HG02870 (cell line): ENCODE data around the gene DIP2B.
"Not testable (repeated sequence)": the region's sequence is repeated elsewhere in the genome, so short reads cannot be mapped to it uniquely, and the experiment has no call there.

Experiments used
- ATAC-seq: cut with Tn5 transposase; IDR thresholded peaks from one replicate; pipeline ENCODE4 v1.9.1; 2021; ENCODE audit warnings: mild to moderate bottlenecking, moderate library complexity; ENCODE audit not compliant: unreplicated experiment

Gene DIP2B

DNA sequence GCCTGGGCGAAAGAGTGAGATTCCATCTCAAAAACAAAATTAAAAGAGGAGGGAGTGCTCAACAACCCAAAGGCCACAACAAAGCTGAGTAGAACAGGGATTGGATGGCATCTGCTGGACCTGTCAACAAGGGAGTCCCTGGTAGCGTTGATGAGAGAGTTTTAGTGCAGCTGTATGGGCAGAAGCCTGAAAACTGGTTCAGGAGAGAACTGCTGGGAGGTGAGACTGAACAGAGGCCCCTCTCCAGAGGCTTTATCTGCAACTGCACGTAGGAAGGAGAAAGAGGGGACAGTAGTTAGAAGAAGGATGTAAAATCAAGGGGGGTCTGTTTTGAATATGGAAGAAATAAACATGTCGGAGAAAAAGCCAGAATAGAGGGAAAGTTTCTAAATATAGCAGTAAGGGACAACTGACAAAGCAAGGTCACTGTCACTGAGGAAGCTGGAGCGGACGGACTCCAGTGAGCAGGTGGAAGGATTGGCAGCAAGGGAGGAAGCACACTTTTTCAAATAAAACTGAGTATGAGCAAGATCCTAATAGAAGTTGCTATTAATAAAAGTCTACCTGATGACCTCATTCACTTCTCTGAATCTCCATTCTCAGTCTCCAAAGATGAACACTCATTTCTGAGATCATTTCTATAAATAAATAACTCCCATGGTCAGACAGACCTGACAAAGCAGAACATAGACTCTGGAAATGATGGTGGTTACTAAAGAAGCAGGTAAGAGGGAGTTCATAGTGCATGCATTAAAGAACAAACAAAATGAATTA, 247.3 kb downstream of the DIP2B start:
- no peak for ATAC-seq

DNA sequence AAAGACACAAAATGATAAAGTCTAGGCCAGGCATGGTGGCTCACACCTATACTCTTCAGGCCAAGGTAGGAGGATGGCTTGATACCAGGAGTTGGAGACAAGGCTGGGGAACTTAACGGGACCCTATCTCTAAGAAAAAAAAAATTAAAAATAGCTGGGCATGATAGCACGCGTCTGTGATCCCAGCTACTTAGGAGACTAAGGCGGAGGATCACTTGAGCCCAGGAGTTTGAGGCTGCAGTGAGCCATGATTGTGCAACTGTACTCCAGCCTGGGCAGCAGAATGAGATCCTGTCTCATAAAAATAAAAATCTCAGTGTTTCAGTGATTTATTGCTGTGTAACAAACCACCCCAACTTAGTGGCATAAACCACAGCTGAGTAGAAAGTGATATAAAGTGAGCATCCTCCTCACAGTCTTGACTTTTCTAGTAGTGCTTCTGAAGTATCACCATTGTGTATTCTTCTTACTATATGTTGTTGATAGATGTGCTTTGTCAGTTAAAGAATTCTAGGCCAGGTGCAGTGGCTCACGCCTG, 248.5 kb downstream of the DIP2B start:
- no peak for ATAC-seq

DNA sequence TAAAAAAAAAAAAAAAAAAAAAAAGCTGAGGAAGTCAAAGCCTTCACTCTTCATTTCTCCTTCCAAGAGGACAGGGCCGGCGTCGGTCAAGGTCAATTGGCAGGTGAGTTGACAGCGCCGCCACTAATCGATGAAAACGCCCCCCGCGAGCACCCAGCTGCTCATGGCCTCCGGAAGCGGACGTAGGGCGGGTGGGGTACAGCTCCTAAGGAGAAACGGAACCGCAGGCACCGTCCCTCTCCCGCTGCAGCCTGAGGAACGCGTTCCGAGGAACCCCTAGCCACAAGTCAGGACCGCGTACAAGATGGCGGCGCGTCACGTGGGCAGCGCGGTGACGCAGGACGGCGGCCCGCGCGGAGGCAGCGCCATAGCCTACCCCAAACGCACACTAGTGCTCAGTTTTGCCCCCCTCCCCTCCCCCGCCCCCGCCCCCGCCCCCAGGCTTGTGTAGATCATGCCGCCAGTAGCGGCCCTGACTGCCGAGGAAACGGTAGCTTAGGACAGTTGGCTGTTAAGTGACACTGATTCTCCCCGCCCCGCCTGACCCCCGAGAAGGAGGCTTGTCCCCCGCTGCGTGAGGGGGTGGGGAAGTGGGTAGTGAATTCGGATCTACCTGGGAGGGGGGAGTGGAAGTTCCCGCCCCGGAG, 259.0 kb downstream of the DIP2B start, which contains the start of gene ATF1:
TSS of gene ATF1 (plus strand) at position 463 of the 647 bp plus-strand sequence. CDS start 16,045 bp downstream, outside the sequence.
- peak; percentile 67 for ATAC-seq

DNA sequence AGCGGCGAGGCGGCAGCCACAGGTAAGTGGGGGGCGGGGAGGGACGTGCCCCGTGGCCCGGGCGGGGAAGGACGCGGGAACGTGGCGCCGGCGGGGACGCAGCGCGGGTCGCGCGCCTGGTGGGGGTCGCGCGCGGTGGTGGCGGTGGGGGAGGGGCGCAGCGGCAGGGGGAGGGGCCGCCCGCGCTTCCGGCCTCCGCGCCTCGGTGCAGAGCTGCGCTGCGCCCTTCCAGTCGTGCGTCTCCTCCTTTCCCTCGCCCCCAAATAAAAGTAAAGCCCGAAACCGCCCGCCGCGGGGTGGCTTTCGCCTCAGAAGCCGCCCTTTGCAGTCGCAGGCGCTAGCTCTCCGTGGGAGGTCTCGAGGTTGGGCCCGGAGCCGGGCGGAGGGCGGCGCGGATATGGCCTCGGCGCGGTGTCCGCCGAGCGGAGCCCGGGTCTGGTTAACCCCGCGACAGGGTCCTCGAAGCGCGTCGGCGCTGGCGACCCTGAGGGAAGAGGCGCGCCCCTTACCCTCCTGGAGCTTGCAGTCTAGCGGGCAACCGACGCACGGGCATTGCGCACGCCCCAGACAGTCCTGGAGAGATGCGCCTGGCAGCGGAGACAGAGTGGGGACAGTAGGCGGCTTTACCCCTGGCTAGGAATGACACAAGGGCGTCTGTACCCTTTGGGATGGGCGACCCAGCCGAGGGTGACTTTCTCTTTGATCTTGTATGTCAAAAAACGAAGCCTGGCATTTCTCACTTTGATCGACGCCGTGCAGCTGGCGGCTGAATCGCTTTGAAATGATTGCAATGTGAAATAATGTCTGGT, 259.7 kb downstream of the DIP2B start:
- ATAC-seq, result peak; percentile 33

DNA sequence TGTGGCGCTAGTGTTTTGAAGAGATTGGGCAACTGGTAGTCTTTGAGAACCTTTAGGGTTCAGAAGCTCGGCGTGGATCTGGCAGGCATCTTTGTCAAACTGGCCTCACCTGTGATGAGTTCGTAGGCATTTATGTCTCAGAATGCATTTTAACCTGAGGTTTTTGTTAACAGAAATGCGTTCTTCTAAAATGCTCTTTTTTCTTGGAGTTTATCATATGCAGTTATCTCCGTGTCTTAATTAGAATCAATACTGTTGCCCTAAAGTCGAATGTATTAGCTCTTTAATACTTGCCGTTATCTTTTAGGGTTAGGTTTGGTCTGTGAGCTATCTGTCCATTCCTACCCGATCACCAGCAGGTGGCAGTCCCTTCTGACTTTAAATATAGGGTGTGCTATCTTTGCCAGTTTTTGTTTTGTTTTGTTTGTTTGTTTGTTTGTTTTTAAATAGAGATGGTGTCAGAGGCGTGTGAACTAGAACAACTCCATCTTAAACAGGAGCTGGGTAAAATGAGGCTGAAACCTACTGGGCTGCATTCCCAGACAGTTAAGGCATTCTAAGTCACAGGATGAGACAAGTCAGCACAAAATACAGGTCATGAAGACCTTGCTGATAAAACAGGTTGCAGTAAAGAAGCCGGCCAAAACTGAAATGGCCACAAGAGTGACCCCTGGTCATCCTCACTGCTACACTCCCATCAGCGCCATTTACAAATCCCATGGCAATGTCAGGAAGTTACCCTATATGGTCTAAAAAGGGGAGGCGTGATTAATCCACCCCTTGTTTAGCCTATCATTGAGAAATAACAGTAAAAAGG, 260.5 kb downstream of the DIP2B start:
- peak; percentile 12 for ATAC-seq

DNA sequence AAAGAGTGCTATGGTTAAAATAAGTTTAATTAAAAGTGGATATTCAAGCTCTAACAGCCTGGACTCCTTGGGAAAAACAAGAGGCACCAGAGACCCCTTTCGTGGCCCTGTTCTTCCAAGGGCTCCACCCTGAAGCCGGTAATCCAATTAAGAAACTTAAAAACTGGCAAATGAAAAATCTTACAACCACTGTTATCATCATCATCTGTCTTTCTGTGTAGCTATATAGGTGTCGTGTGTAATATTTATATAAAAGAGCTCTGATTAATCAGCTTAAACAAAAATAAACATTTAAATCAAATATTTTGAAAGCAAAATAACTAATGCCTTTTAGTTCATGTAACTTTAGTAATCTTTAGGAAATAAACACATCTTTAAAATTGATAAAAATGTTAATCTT, 263.6 kb downstream of the DIP2B start:
- no peak for ATAC-seq

DNA sequence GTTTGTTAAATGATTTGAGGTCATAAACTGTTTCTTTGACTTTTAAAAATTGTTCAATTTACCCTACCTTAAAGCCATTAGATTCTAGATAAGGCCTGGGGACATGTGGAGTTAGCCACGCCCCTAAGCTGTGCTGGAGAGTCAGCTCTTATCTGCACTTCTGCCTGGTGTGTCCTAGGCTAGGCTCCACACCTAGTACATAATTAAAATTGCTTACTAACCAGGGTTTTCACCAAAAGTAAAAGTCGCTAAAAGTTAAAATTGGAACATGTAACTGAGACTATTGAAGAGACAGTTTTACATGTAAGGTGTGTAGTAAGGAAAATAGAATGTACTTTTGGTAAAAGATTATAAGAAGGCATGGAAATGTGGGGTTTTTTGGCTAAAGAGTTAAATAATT, 264.0 kb downstream of the DIP2B start:
- ATAC-seq, result not testable (repeated sequence)

DNA sequence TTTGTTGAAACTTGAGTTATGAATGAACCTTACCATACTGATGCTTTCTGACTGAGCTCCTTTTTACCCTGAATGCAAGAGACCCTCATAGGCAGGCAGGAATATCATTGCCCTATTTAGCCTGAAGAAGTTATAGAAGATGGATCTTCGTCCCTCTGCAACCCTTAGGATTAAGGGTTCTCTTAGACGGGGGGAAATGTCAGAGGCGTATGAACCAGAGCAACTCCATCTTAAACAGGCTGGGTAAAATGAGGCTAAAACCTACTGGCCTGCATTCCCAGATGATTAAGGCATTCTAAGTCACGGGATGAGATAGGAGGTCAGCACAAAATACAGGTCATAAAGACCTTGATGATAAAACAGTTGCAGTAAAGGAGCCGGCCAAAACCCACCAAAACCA, 266.6 kb downstream of the DIP2B start:
- no peak for ATAC-seq

DNA sequence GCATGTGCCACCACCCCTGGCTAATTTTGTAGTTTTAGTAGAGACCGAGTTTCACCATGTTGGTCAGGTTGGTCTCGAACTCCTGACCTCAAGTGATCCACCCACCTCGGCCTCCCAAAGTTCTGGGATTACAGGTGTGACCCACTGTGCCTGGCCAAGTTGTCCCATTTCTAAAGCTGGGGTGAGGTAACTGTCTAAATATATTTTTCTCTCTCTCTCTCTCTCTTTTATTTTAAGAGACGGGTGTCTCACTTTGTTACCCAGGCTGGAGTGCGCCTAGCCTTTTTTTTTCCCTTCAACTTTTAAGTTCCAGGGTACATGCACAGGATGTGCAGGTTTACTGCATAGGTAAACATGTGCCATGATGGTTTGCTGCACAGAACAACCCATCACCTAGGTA, 267.7 kb downstream of the DIP2B start:
- ATAC-seq, result no peak

DNA sequence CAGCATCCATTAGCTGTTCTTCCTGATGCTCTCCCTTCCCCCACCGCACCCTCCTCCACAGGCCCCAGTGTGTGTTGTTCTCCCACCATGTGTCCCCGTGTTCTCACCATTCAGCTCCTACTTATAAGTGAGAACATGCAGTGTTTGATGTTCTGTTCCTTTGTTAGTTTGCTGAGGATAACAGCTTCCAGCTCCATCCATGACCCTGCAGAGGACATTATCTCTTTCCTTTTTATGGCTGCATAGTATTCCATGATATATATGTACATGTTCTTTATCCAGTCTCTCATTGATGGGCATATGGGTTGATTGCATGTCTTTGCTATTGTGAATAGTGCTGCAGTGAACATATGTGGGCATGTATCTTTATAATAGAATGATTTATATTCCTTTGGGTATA, 268.1 kb downstream of the DIP2B start:
- ATAC-seq, result no peak

DNA sequence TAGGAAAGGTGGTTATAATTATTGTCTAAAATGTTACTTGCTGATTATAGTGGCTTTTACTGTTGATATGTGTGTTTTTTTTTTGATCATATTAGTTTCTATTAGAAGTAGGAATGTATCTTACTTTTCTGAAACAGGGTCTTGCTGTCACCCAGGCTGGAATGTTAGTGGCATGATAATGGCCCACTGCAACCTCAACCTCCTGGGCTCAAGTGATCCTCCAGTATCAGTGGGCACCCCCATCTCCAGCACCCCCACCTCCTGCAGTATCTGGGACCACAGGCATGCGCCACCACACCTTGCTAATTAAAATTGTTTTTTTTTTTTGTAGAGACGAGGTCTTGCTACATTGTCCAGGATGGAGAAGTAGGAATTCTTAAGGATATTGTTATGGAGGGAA, 270.5 kb downstream of the DIP2B start:
- ATAC-seq, result no peak

DNA sequence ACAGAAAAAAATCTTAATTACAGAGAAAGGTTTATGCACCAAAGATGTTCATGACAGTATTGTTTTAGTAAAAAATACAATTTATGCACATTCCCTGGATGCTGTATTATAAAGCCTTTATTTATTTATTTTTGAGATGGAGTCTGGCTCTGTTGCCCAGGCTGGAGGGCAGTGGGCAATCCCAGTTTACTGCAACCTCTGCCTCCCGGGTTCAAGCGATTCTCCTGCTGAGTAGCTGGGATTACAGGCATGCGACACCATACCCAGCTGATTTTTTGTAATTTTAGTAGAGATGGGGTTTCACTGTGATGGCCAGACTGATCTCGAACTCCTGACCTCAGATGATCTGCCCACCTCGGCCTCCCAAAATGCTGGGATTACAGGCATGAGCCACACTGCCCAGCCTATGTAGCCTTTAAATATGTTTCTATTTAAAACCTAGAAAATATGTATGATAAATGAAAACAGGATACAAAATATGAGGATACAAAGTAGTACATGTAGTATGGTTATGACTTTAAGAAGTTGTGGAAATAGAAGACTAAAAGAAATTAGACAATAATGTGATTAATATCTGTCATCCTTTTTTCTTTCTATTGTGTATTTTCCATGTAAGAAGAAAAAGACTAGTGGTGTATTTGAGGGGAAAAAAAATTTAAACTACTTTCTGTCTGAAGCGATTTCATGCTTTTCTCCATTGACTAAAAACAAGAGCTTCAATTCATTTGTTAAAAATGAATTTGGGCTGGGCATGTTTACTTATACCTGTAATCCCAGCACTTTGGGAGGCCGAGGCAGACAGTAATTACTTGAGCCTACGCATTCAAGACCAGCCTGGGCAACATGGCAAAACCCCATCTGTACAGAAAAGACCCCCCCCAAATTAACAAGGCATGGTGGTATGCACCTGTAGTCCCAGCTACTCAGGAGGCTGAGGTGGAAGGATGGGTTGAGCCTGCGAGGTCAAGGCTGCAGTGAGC, 272.3 kb downstream of the DIP2B start:
- ATAC-seq, result no peak

DNA sequence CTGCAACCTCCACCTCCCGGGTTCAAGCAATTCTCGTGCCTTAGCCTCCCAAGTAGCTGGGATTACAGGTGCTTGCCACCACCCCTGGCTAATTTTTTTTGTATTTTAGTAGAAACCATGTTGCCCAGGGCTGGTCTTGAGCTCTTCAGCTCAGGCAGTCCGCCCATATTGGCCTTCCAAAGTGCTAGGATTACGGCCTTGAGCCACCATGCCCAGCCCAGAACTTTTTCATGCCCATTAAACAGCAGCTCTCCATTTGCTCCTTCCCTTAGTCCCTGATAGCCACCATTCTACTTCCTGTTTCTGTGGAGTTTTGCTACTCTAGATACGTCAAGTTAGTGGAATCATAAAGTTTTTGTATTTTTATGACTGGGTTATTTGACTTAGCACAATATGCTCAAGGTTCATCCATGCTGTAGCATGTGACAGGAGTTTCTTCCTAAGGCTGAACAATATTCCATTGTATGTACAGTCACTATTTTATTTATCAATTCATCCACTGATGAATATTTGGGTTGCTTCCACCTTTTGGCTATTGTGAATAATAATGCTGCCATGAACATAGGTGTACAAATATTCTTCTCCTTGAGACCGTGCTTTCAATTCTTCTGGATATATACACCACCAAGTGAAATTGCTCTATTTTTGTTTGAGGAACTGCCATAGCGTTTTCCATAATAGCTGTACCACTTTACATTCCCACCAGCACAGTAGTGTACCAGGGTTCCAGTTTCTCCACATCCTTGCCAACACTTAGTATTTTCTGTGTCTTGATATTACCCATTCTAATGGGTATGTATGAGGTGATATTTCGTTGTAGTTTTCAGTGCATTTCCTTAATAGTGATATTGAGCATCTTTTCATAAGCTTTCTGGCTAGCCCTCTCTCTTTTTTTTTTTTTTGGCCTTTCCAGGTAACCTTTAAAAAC, 274.1 kb downstream of the DIP2B start:
- ATAC-seq, result no peak

DNA sequence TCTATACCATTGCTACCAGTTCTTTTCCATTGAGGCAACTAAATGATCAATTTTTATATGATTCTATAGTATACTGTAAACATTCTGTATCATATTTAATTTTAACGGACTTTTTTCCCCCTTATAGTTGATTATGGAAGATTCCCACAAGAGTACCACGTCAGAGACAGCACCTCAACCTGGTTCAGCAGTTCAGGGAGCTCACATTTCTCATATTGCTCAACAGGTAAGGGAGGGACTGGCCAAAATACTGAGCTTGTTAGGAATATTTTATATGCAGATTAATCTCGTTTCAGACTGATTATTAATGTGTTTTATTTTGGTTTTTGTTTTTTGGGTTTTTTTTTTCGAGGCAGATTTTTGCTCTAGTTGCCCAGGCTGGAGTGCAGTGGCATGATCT, 275.2 kb downstream of the DIP2B start:
- no peak for ATAC-seq

DNA sequence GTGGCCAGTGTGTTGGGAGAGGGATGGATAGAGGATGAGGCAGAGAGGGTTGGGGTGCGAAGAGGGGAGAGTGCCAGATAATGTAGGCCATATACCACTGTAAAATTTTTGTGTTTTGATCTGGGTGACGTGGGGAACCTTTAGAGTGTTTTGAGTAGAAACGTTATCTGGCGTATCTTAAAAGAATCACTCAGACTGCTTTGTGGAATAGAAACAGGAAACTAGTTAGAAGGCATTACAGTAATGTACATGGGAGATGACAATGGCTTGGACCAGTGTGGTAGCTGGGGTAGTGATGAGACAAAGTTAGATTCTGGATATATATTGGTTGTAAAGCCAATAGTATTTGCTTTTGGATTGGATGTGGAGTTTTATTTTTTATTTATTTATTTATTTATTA, 279.7 kb downstream of the DIP2B start:
- no peak for ATAC-seq

DNA sequence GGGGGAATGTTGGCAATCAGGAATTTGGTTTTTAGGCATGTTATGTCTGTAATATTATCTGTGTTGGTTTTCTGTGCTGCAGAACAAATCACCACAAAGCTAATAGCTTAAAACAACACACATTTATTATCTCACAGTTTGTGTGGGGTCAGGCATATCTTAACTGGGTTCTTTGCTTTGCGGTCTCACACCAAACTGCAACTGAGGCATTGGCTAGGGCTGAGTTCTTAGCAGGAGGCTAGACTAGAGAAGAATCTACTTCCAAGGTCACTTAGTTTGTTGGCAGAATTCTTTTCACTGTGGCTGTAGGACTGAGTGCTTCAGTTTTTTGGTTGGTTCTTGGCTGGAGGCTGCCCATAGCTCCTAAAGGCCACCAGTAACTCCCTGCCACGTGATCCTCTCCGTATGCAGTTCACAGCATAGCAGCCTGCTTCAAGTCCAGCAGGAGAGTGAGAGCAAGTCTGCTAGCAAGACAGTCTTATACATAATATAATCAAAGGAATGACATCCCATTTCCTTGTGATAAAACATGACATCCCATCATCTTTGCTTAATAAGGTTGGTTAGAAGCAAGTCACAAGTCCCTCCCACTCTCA, 280.7 kb downstream of the DIP2B start:
- no peak for ATAC-seq

DNA sequence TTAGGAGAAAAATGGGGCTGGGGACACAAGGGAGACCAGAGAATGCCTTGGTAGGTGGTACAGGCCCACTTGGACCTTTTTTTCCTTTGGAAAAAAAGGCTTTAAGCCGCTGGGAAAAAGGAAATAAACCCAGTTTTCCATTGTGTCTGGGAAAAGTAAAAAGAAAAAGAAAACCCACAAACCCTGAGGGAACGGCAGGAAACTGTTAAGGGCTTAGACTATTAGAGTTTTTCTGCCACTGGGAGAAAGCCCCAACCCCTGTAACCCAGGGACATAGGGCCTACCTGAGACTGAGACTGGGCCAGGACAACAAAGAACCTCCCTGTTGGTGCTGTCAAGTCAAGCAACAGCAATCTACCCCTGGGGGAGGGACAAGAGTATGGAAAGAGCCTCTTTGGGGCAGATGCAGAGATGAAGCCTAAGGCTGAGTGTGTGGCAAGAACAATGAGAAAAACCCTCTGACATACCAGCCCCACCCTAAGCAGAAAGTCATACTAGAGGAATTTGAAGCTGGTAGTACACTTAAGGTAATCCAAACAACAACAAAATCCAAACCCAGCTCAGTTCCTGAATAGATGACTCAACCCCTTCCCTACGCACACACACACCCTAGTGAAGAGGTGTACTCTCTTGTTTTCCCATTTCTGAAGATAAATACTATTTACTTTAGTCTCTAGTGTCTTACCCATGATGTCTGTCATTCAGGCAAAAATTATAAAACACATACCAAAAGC, 281.9 kb downstream of the DIP2B start:
- no peak for ATAC-seq
